Astrocyte (in vitro differentiated cells and primary cell): Measurements from ENCODE around the gene TAF6.

Experiments used
- EZH2 ChIP-seq: IDR thresholded peaks from 2 replicates; pipeline ENCODE4 v1.6.1; 2012; ENCODE audit warnings: mild to moderate bottlenecking, low read length, inconsistent platforms; ENCODE audit not compliant: insufficient read depth
- TF ChIP-seq, protein P1 (sequence below): IDR thresholded peaks from 2 replicates; pipeline ENCODE4 v1.5.1; 2011; ENCODE audit warnings: low read depth, mild to moderate bottlenecking, inconsistent platforms, low read length, moderate library complexity; ENCODE audit not compliant: insufficient read depth

DNA sequence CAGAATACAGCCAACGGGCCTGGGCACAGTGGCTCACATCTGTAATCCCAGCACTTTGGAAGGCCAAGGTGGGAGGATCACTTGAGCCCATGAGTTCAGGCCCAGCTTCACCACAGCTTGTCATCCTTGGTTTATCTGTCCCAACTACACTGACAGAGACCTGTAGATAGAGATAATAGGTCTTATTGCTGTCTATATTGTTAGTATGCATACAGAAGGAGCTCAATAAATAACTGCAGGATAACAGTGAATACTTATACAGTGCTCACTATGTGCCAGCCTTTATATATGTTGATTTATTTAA is 1.5 kb upstream of the TAF6 start:
- TF ChIP-seq, protein P1, sequence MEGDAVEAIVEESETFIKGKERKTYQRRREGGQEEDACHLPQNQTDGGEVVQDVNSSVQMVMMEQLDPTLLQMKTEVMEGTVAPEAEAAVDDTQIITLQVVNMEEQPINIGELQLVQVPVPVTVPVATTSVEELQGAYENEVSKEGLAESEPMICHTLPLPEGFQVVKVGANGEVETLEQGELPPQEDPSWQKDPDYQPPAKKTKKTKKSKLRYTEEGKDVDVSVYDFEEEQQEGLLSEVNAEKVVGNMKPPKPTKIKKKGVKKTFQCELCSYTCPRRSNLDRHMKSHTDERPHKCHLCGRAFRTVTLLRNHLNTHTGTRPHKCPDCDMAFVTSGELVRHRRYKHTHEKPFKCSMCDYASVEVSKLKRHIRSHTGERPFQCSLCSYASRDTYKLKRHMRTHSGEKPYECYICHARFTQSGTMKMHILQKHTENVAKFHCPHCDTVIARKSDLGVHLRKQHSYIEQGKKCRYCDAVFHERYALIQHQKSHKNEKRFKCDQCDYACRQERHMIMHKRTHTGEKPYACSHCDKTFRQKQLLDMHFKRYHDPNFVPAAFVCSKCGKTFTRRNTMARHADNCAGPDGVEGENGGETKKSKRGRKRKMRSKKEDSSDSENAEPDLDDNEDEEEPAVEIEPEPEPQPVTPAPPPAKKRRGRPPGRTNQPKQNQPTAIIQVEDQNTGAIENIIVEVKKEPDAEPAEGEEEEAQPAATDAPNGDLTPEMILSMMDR = no peak
- no peak for TF ChIP-seq EZH2
